HFF-Myc (cell line): Measurements from ENCODE around the gene GRM8.

Experiments used
- DNase-seq: peaks from one replicate; pipeline ENCODE4 v3.0.0-alpha.2; 2011; ENCODE audit warnings: low read depth; ENCODE audit errors: extremely low read depth
- H3K4me3 ChIP-seq: replicated peaks from 2 replicates; pipeline ENCODE4 v1.5.1; 2011; ENCODE audit warnings: low read depth, mild to moderate bottlenecking, control low read depth, low read length
- CTCF ChIP-seq: IDR thresholded peaks from 2 replicates; pipeline ENCODE4 v1.5.1; 2012; ENCODE audit warnings: mild to moderate bottlenecking, low read depth, low read length, control low read depth; ENCODE audit errors: missing control alignments

GRM8 gene

GRCh38 chr7:127034186-127034806, 218.4 kb downstream of the GRM8 start:
- TF ChIP-seq CTCF, result no peak
- no peak overlapping the region for H3K4me3 ChIP-seq
- DNase-seq, result no peak

- DNase-seq, result no peak
- no peak overlapping the region for H3K4me3 ChIP-seq
- no peak for TF ChIP-seq CTCF
Observed at GRCh38 chr7:127029823-127030222, 222.9 kb downstream of the GRM8 start.

- TF ChIP-seq CTCF, result no peak
- DNase-seq, result no peak
- H3K4me3 ChIP-seq, result no peak overlapping the region
Observed at GRCh38 chr7:127021857-127022256, 230.9 kb downstream of the GRM8 start.

- DNase-seq, result no peak
- no peak overlapping the region for H3K4me3 ChIP-seq
- TF ChIP-seq CTCF, result no peak
Observed at GRCh38 chr7:127021019-127021738, 231.6 kb downstream of the GRM8 start.

DNA sequence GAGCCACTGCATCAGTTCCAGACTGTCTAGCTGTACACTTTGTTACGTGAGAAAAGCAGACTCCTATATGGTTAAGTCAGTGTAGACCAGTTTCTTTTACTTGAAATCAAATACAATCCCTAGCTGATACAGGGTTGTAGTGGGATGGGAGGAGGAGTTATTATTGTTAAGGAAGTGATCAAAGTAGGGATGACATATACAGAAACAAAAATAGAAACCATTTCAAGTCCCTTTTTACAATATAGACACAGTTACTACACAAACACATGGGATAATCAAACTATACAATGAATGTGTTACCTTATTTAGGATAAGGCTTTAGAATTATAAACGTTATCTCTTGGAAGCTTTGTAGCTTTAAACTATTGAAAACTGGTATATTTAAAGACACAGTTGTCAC, 233.9 kb downstream of the GRM8 start:
- no peak for TF ChIP-seq CTCF
- H3K4me3 ChIP-seq, result no peak overlapping the region
- no peak for DNase-seq

- no peak for TF ChIP-seq CTCF
- no peak overlapping the region for H3K4me3 ChIP-seq
- DNase-seq, result no peak
Observed at GRCh38 chr7:127017196-127017595, 235.5 kb downstream of the GRM8 start.
